Measurements from ENCODE around the gene C4BPA.

DNA sequence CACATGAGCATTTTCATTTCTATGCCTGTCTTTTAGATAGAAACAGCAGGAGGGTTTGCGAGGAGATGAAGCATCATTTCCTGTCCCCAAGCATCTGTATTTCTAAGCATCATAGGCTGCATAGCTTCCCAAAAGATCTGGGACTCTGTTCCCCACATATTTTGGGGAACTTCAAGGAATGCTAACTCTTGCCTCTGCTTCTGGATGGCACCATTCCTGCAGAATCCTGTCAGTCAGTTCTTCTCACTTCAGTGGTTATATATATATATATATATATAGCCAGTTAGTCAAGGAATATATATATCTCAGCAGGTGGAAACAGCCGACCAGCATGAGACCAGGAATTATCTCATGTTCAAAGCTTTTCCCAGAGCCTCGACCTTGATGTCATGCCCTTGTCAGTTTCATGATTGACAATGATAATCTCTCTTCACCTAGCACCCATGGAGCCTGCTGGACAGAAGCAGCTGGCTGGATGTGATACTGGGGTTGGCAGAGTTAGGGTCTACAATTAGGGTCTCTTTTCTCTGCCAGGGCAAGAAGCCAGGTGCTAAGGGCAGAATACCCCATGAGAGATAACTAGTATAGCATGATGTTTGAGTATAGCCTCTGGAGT lies 48.5 kb upstream of the C4BPA start:
- TF ChIP-seq CTCF (IDR thresholded peaks at IDR 0.05) = no peak
- TF ChIP-seq POLR2A (IDR thresholded peaks at IDR 0.05) = no peak

Measured in esophagus squamous epithelium (tissue), 4 donors.